Left colon (tissue), 2 donors: Measurements from ENCODE around the gene GAS6. TPM values are rescaled to one million over a fixed set of nuclear protein-coding genes. Genes with fewer than 3 reads are reported as not detected.

Experiments used
- ATAC-seq: fragments of 200-7000 bp; cut with Tn5 transposase; one replicate; pipeline ENCODE4 v1.9.1; 2020; ENCODE audit warnings: mild to moderate bottlenecking, moderate library complexity
- DNase-seq, 2 donors: peaks; one replicate each; pipeline ENCODE4 v3.0.0-alpha.2; 2020
- intact Hi-C, 2 donors: fragments of 100-400 bp; cut with DNase I in 1 of 2; cut with micrococcal nuclease in 1 of 2; formaldehyde crosslinking; loops; one replicate each; pipeline versions ENCODE4 v1.11.2 to v1.14.0; 2022; cut with DNase I, micrococcal nuclease
- total RNA-seq, 2 donors: library from RNA; stranded (reverse); fragmentation: NEBNext Ultra II Directional; extraction: Animal tissue kit (Norgen Biotek cat#: 25700); gene quantifications; one replicate each; pipeline ENCODE4 v1.2.1, GENCODE V29; 2021
- donor health status: DM: no; HTN: no; CAD: no.
- donor health status: DM: yes; HTN: yes; CAD: no.

GAS6 gene
- total RNA-seq, 2 donors from 2014 or later = 125 to 185 TPM

GRCh38 chr13:113856716-113857065 lies 7.2 kb downstream of the GAS6 start:
- intact Hi-C loops = no loop called here
- peak; percentile 23 for ATAC-seq
- peak; percentile 60 to 64 for DNase-seq

- no peak for ATAC-seq
- intact Hi-C loops = no loop called here
- DNase-seq = no peak
Observed at GRCh38 chr13:113855931-113856715, 7.8 kb downstream of the GAS6 start.

DNA sequence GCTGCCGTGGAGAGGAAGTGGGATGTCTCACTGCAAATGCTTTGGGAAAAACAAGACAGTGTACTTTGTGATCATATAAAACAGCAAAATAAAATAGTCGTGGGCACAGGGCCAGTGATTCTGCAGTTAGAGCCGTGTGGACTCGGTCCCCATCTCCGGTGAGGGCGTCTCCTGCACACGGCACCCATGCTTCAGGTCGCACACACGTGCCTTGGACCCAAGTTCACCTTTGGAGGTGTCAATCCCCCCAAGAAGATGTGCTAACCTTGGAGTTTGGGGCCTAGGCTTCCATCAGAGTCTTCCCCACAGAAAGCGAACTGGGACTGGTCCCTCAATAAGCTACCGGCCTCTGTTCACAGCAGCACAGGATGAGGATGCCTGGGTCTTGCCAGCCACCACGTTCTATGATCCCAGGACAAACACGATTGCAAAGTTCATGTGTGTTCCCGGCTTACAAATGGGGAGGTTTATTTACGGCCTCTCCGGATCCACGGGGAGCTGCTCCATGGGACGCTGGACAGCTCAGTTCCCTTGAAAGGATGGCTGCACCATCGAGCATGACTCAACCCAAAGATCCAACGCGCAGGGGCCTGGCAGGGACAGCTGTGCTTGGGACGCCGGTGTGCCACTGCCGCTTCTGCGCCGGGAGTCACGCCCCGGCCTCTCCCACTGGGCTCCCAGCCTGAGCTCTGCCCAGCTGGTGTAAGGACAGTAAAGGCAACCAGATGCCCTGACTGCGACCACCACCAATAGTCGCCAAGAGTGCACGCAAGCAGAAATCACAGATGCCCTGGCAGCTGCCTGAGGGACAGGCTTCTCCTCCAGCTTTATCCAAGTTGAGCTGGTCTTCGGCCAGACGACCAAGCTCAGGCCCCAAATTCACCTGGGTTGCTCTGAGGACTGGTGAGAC lies 8.6 kb downstream of the GAS6 start:
- DNase-seq (peak; percentile 66 to 70), ATAC-seq (peak; percentile 57)

GRCh38 chr13:113854238-113855011 lies 9.5 kb downstream of the GAS6 start:
- ATAC-seq (no peak), DNase-seq (peak in 1 of 2 donors; percentile 66)
- intact Hi-C loops = no loop called here

More for the DNA sequence above, 8.6 kb downstream of the GAS6 start:
- intact Hi-C loops = no loop called here

DNA sequence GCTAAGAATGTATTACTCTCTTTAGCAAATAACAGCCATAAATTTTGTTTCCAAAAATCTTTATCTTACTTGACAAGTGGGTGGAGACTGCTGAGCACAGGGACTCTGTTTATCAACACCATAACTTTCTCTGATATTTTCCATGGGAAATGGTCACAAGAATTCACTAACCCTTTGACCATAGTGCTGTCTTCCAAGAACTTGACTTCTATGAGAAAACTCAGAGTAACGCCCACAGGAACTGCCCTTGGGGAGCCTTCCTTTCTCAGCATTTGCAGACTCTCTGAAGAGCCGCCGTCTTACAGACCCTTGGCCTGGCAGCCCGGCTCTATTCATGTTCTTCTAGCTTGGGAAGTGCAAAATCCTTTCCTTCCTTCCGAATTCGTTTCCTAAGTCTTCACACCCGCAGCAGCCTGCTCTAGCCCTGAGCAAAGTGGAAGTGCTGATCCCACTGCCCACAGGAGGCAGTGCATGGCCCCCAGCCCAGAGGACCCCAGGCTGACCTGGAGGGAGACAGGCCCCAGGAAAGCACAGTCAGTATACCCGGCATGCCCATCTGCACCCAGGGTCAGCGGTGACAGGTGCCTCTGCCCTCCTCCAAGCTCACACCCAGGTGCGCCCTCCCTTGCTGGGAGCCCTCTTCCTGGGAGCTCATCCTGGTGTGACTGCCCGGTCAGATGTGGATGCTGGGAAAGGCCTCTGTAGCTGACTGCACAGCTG lies 10.2 kb downstream of the GAS6 start:
- intact Hi-C loops = no loop called here
- no peak for ATAC-seq
- DNase-seq = no peak

- intact Hi-C loops = no loop called here
- DNase-seq (peak in 1 of 2 donors; percentile 9), ATAC-seq (no peak)
Observed at GRCh38 chr13:113852536-113853517, 11.0 kb downstream of the GAS6 start.

GRCh38 chr13:113851826-113852535 lies 11.9 kb downstream of the GAS6 start:
- no peak for ATAC-seq
- intact Hi-C loops = no loop called here
- DNase-seq = no peak

DNA sequence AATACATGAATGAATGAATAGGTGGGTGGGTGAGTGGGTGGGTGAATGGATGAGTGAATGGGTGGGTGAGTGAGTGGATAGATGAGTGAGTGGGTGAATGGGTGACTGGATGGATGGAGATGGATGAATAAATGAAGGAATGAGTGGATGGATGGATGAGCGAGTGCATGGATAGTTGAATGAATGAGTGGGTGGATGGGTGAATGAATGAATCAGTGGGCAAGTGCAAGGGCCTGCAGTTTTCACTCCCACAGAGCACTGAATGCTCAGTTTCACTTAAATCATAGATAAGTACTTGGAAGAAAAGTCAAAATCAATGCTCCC lies 12.4 kb downstream of the GAS6 start:
- intact Hi-C loops = no loop called here
- DNase-seq = no peak
- no peak for ATAC-seq

DNA sequence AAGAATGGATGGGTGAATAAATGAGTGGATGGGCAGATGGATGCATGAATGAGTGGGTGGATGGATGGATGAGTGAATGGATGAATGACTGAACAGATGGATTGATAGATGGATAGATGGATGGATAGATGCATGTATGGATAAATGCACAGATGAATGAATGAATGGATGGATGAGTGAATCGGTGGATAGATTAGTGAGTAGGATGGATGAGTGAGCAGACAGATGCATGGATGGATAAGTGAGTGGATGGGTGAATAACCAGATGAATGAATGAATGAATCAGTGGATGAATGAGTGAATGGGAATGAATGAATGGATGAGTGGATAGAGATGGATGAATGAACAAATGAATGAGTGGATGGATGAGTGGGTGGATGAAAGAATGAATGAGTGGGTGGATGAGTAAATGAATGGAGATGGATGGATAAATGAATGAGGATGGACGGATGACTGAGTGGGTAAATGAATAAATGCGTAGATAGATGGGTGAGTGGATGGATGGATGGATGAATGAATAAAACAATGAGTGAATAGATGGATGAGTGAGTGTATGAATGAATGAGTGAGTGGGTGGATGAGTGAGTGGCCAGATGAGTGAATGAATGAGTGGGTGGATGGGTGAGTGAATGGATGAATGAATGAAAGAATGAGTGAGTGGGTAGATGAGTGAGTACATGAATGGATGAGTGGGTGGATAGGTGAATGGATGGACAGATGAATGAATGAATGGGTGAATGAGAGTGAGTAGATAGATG lies 13.0 kb downstream of the GAS6 start:
- ATAC-seq (no peak), DNase-seq (no peak)
- intact Hi-C loops = no loop called here

GRCh38 chr13:113849981-113850721 lies 13.7 kb downstream of the GAS6 start:
- intact Hi-C loops = no loop called here
- DNase-seq = peak in 1 of 2 donors; percentile 9
- ATAC-seq = peak; percentile 23

GRCh38 chr13:113849546-113849945 lies 14.3 kb downstream of the GAS6 start:
- ATAC-seq (no peak), DNase-seq (no peak)
- intact Hi-C loops = no loop called here

GRCh38 chr13:113848431-113849260 lies 15.2 kb downstream of the GAS6 start:
- DNase-seq (peak; percentile 77 to 78), ATAC-seq (peak; percentile 95)
- intact Hi-C loops = no loop called here

DNA sequence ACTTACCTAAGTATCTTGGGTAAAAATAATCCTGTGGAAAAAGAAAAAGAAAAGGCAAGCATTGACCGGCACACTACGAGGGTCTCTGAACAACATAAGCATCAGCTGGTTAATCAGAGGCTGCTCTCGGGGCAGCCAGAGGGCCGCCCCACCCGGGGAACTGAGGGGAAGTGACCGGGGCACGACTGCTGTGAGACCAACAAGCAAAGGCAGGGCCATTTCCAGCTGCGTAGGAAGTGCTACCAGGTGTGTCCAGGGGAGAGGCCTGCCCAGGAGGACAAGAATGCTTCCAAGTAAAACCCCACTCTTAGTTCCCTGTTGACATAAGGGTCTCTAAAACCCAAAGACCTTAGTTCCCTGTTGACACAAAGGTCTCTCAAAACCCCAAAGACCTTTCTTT lies 15.9 kb downstream of the GAS6 start:
- intact Hi-C loops = no loop called here
- DNase-seq = peak in 1 of 2 donors; percentile 4
- ATAC-seq = no peak

DNA sequence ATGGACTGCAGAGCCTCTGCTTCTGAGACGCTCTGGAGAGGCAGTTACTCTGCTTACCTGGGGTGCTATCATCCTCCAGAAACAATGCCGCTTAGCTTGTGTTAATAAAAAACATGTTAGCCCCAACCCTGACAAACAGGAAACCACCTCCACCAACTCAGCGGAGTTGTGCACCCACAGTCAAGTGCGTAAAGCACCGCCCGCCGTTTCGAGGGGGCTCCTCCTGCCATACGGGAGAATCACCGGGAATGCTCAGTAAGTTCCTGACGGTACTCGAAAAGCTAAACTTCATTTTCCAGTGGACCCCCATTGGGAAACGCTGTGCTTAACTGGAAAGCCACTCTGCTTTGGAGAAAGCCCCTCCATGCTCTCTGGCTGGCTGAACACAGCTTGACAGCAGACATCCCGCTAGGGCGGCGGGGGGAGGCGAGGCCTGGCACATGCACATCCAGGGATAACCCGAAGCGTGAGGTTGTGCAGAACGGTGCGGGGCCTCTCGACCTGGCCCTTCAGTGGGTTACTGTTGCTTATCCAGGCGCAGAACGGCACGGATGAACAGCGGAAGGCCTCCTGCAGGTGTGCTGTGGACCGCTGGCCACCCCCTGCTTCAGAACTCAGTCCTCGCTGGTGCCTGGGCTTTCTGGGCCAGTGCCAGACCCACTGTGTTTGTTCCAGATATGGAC lies 17.1 kb downstream of the GAS6 start:
- peak in 1 of 2 donors; percentile 12 for DNase-seq
- ATAC-seq = no peak
- intact Hi-C loops = no loop called here
